Measurements from ENCODE around the gene PEDS1.

GRCh38 chr20:50145566-50145965 is 8.0 kb downstream of the PEDS1 start:
- TF ChIP-seq CTCF (conservative IDR thresholded peaks at IDR 0.05), result no peak
- no peak for TF ChIP-seq ZFX (IDR thresholded peaks at IDR 0.05)

Measured in C4-2B (cell line).